ENCODE data around the gene NT5DC4. TPM values are rescaled to one million over a fixed set of nuclear protein-coding genes. Genes with fewer than 3 reads are reported as not detected.

NT5DC4 gene
- not detected for total RNA-seq (ENCODE audit: unreplicated experiment)
- long read RNA-seq, result 0 reads

GRCh38 chr2:112720785-112721184 lies at the start of gene NT5DC4:
NT5DC4 (plus strand) TSS chr2:112721020; CDS start chr2:112721080, 60 bp downstream.
- DNase-seq (ENCODE audit: low spot score), result no peak
- no peak for TF ChIP-seq CTCF (IDR thresholded peaks at IDR 0.05; ENCODE audit: unreplicated experiment)
- Mint-ChIP-seq H3K27ac (ENCODE audit: unreplicated experiment) (no peak within 1 kb of the TSS), H3K4me1 (ENCODE audit: unreplicated experiment) (no peaks in the 10 kb centered on the region), H3K9me3 (ENCODE audit: unreplicated experiment) (no peaks in the 10 kb centered on the region), H3K27me3 (ENCODE audit: unreplicated experiment) (peaks cover 5% of the 10 kb centered on the region), H3K36me3 (ENCODE audit: low read depth, unreplicated experiment) (no peaks in the 10 kb centered on the region), H3K4me3 (ENCODE audit: unreplicated experiment) (no peak within 1 kb of the TSS)

- no peaks in the 10 kb centered on the region for H3K9me3 Mint-ChIP-seq (ENCODE audit: unreplicated experiment)
- peaks cover 7% of the 10 kb centered on the region for H3K36me3 Mint-ChIP-seq (ENCODE audit: low read depth, unreplicated experiment)
- peak overlapping the region; percentile 78 for H3K27ac Mint-ChIP-seq (ENCODE audit: unreplicated experiment)
- H3K4me3 Mint-ChIP-seq (ENCODE audit: unreplicated experiment), result no peak overlapping the region
- TF ChIP-seq CTCF (IDR thresholded peaks at IDR 0.05; ENCODE audit: unreplicated experiment), result no peak
- H3K4me1 Mint-ChIP-seq (ENCODE audit: unreplicated experiment), result peaks cover 61% of the 10 kb centered on the region
- no peak for DNase-seq (ENCODE audit: low spot score)
- peaks cover 8% of the 10 kb centered on the region for H3K27me3 Mint-ChIP-seq (ENCODE audit: unreplicated experiment)
These were observed 49.0 kb upstream of the NT5DC4 start for GRCh38 chr2:112671801-112672200.

- H3K27ac Mint-ChIP-seq (ENCODE audit: unreplicated experiment), result peak overlapping the region; percentile 98
- DNase-seq (ENCODE audit: low spot score), result no peak
- H3K36me3 Mint-ChIP-seq (ENCODE audit: low read depth, unreplicated experiment), result peaks cover 4% of the 10 kb centered on the region
- no peaks in the 10 kb centered on the region for H3K9me3 Mint-ChIP-seq (ENCODE audit: unreplicated experiment)
- peaks cover 61% of the 10 kb centered on the region for H3K4me1 Mint-ChIP-seq (ENCODE audit: unreplicated experiment)
- H3K27me3 Mint-ChIP-seq (ENCODE audit: unreplicated experiment), result peaks cover 8% of the 10 kb centered on the region
- H3K4me3 Mint-ChIP-seq (ENCODE audit: unreplicated experiment), result no peak overlapping the region
- no peak for TF ChIP-seq CTCF (IDR thresholded peaks at IDR 0.05; ENCODE audit: unreplicated experiment)
These were observed 47.8 kb upstream of the NT5DC4 start for GRCh38 chr2:112673008-112673407.

GRCh38 chr2:112674229-112674628 lies 46.6 kb upstream of the NT5DC4 start:
- peaks cover 60% of the 10 kb centered on the region for H3K4me1 Mint-ChIP-seq (ENCODE audit: unreplicated experiment)
- peaks cover 4% of the 10 kb centered on the region for H3K27me3 Mint-ChIP-seq (ENCODE audit: unreplicated experiment)
- no peak for TF ChIP-seq CTCF (IDR thresholded peaks at IDR 0.05; ENCODE audit: unreplicated experiment)
- peak overlapping the region; percentile 47 for H3K4me3 Mint-ChIP-seq (ENCODE audit: unreplicated experiment)
- H3K27ac Mint-ChIP-seq (ENCODE audit: unreplicated experiment), result peak overlapping the region; percentile 98
- H3K36me3 Mint-ChIP-seq (ENCODE audit: low read depth, unreplicated experiment), result peaks cover 4% of the 10 kb centered on the region
- no peaks in the 10 kb centered on the region for H3K9me3 Mint-ChIP-seq (ENCODE audit: unreplicated experiment)
- peak; percentile 76 for DNase-seq (ENCODE audit: low spot score)

GRCh38 chr2:112679484-112679883 lies 41.3 kb upstream of the NT5DC4 start:
- H3K9me3 Mint-ChIP-seq (ENCODE audit: unreplicated experiment), result no peaks in the 10 kb centered on the region
- peaks cover 9% of the 10 kb centered on the region for H3K27me3 Mint-ChIP-seq (ENCODE audit: unreplicated experiment)
- no peaks in the 10 kb centered on the region for H3K36me3 Mint-ChIP-seq (ENCODE audit: low read depth, unreplicated experiment)
- peaks cover 56% of the 10 kb centered on the region for H3K4me1 Mint-ChIP-seq (ENCODE audit: unreplicated experiment)
- no peak for TF ChIP-seq CTCF (IDR thresholded peaks at IDR 0.05; ENCODE audit: unreplicated experiment)
- H3K4me3 Mint-ChIP-seq (ENCODE audit: unreplicated experiment), result no peak overlapping the region
- no peak overlapping the region for H3K27ac Mint-ChIP-seq (ENCODE audit: unreplicated experiment)
- no peak for DNase-seq (ENCODE audit: low spot score)
